ENCODE measurements around the gene RADIL. TPM values are rescaled to one million over a fixed set of nuclear protein-coding genes. Genes with fewer than 3 reads are reported as not detected.
A peak's percentile ranks its signal among the peaks of the same experiment; 100 is the strongest.

RADIL gene
- total and polyA plus RNA-seq, 7 donors, result 0.65 to 3.8 (median 2.6) TPM

DNA sequence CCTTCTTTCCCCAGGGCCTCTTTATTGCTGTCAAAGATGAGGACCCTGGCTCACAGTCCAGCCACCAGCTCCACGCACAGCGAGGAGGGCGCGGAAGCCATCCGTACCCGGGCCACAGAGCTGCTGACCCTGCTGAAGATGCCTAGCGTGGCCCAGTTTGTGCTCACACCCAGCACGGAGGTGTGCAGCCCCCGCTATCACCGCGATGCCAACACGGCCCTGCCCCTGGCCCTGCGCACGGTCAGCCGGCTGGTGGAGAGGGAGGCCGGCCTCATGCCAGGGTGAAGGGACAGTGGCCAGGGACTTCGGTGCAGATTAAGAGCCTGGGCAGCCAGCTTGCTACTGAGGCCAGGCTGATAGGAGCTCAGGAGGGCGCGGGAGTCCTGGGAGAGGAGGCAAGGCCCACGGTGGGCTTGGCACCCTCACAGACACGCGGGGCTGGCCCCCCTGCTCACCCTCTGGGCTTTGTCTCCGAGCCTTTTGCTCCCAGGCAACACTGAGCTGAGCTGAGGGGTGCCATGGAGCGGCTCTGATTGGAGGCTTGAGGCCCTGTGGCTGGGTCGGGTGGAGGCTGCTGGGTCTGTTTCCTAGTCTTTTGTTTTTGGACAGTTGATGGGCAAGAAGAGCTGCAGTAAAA is 92.3 kb downstream of the RADIL start:
- H3K27ac ChIP-seq, result no peak overlapping the region
- H3K27me3 ChIP-seq (ENCODE audit: insufficient read depth in 3 of 3, low read length in 2 of 3), result no peaks in the 10 kb centered on the region
- no peak overlapping the region for H3K4me3 ChIP-seq
- peaks cover 6% of the 10 kb centered on the region for H3K4me1 ChIP-seq
- H3K9me3 ChIP-seq, result no peaks in the 10 kb centered on the region
- TF ChIP-seq, protein P1, sequence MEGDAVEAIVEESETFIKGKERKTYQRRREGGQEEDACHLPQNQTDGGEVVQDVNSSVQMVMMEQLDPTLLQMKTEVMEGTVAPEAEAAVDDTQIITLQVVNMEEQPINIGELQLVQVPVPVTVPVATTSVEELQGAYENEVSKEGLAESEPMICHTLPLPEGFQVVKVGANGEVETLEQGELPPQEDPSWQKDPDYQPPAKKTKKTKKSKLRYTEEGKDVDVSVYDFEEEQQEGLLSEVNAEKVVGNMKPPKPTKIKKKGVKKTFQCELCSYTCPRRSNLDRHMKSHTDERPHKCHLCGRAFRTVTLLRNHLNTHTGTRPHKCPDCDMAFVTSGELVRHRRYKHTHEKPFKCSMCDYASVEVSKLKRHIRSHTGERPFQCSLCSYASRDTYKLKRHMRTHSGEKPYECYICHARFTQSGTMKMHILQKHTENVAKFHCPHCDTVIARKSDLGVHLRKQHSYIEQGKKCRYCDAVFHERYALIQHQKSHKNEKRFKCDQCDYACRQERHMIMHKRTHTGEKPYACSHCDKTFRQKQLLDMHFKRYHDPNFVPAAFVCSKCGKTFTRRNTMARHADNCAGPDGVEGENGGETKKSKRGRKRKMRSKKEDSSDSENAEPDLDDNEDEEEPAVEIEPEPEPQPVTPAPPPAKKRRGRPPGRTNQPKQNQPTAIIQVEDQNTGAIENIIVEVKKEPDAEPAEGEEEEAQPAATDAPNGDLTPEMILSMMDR (IDR thresholded peaks at IDR 0.05), result no peak
- ATAC-seq (no peak), DNase-seq (peak in 1 of 2 donors; percentile 56)
- peaks cover 2 to 54% of the 10 kb centered on the region in 2 donors for H3K36me3 ChIP-seq (ENCODE audit: insufficient read depth in 1 of 2, low read depth in 1 of 2)
- intact Hi-C loops (cut with DNase I), result loop anchor here (5.0 to 10.0 kb wide), 2 partner anchors 91 to 294 kb away; partner anchors contain the start of gene RADIL (in 1 of the 2)
- 92 to 93% (median 93%) methylated on average over 25 of the region's 25 CpGs for WGBS, 3 donors

DNA sequence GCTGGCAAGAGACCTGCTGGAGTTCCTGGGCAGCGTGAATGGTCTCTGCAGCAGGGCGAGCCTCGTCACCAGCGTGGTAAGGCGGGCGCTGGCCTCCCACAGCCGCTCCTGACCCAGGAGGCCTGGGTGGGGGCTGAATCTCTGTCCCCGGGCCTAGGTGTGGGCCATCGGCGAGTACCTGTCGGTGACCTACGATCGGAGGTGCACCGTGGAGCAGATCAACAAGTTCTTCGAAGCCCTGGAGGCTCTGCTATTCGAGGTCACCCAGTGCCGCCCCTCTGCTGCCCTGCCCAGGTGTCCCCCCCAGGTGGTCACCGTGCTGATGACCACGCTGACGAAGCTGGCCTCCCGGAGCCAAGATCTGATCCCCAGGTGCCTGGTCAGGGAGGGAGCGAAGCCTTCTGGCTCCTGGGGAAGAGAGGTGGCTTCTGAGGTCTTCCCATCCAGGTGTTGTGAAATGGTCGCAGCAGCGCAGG is 93.0 kb downstream of the RADIL start:
- WGBS, 3 donors, result 92 to 97% (median 95%) methylated on average over 23 to 24 of the region's 24 CpGs
- Histone ChIP-seq H3K9me3 (no peaks in the 10 kb centered on the region), H3K36me3 (ENCODE audit: insufficient read depth in 1 of 2, low read depth in 1 of 2) (peaks cover 2 to 61% of the 10 kb centered on the region in 2 donors), H3K4me1 (peaks cover 6% of the 10 kb centered on the region), H3K27me3 (ENCODE audit: insufficient read depth in 3 of 3, low read length in 2 of 3) (no peaks in the 10 kb centered on the region), H3K4me3 (no peak overlapping the region), H3K27ac (no peak overlapping the region)
- TF ChIP-seq, protein P1 (IDR thresholded peaks at IDR 0.05), result no peak
- peak in 1 of 2 donors; percentile 53 for DNase-seq
- ATAC-seq, result no peak
- intact Hi-C loops (cut with DNase I), result loop anchor here (5.0 to 10.0 kb wide), 2 partner anchors 92 to 294 kb away; partner anchors contain the start of gene RADIL (in 1 of the 2)

DNA sequence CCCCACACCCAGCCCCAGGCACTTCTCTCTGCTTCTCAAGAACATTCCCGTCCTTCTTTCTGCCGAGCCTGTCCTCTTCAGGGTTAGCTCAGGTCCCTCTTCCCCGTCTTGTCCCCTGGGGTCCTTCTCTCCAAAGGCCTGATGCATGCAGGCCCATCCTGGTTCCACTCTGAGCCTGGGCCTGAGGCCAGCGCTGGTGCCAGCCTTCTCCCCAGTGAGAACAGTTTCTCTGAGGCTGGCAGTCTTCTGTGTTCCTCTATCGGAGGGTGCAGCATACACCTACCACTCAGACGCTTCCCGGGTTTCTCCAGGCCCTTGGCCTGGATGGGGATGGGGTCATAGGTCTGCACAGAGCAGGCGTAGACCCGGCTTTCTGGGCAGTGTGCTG is 93.4 kb downstream of the RADIL start:
- TF ChIP-seq, protein P1 (IDR thresholded peaks at IDR 0.05), result no peak
- intact Hi-C loops (cut with DNase I), result loop anchor here (5.0 to 10.0 kb wide), 2 partner anchors 92 to 295 kb away; partner anchors contain the start of gene RADIL (in 1 of the 2)
- peak in 1 of 2 donors; percentile 39 for DNase-seq
- no peak for ATAC-seq
- no peak overlapping the region for H3K27ac ChIP-seq
- peaks cover 2 to 66% of the 10 kb centered on the region in 2 donors for H3K36me3 ChIP-seq (ENCODE audit: insufficient read depth in 1 of 2, low read depth in 1 of 2)
- H3K9me3 ChIP-seq, result no peaks in the 10 kb centered on the region
- 82 to 84% (median 82%) methylated on average over 9 of the region's 9 CpGs for WGBS, 3 donors
- H3K4me3 ChIP-seq, result no peak overlapping the region
- peaks cover 6% of the 10 kb centered on the region for H3K4me1 ChIP-seq
- no peaks in the 10 kb centered on the region for H3K27me3 ChIP-seq (ENCODE audit: insufficient read depth in 3 of 3, low read length in 2 of 3)

DNA sequence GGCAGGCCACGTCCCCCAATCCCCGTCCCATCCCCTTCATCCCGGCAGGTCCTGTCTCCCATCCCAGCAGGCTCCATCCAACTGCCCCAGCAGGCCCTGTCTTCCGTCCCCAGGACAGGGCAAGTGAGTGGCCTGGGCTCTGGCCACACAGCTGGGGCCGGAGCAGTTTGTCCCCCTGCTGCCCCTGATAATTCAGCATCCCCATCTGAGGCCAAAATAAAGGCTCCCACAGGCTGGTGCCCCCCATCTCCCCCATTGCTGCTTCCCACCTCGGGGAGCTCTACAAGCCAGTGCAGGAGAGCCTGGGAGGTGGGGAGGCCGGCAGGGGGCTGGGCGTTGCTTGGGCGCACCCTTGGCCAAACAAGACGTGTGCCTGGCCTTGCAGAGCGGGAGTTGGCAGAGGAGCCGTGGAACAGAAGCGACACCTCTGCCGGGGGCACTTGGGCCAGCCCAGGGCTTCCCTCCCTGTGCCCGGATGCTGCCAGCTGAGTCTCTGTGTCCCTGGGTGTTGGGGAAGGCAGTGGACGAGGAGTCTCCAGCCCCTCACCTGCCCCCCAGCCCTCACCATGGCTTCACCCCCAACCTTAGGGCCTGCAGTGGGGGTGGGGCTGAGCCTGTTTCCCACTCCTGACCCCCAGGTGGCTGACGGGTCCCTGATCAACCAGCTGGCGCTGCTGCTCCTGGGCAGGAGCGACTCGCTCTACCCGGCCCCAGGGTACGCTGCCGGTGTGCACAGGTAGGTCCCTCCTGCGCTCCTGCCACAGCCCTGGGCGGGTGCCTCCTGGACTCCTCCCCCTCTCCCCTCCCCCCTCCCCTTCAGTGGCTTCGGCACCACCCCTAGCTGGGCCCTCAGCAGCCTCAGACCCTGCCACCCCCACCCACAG is 94.1 kb downstream of the RADIL start:
- no peak for ATAC-seq
- H3K27me3 ChIP-seq (ENCODE audit: insufficient read depth in 3 of 3, low read length in 2 of 3), result no peaks in the 10 kb centered on the region
- intact Hi-C loops (cut with DNase I), result loop anchor here (5.0 to 10.0 kb wide), 2 partner anchors 93 to 295 kb away; partner anchors contain the start of gene RADIL (in 1 of the 2)
- H3K27ac ChIP-seq, result no peak overlapping the region
- peaks cover 2 to 72% of the 10 kb centered on the region in 2 donors for H3K36me3 ChIP-seq (ENCODE audit: insufficient read depth in 1 of 2, low read depth in 1 of 2)
- H3K9me3 ChIP-seq, result no peaks in the 10 kb centered on the region
- DNase-seq, result peak; percentile 14 to 46
- H3K4me1 ChIP-seq, result peaks cover 6% of the 10 kb centered on the region
- TF ChIP-seq, protein P1 (IDR thresholded peaks at IDR 0.05), result no peak
- no peak overlapping the region for H3K4me3 ChIP-seq
- 83 to 92% (median 85%) methylated on average over 21 to 26 of the region's 26 CpGs for WGBS, 3 donors
